ENCODE measurements around the gene EXOC6. TPM values are rescaled to one million over a fixed set of nuclear protein-coding genes. Genes with fewer than 3 reads are reported as not detected.

The EXOC6 gene
- total and polyA plus RNA-seq, 10 donors, result 7.0 to 40.0 (median 25.4) TPM

DNA sequence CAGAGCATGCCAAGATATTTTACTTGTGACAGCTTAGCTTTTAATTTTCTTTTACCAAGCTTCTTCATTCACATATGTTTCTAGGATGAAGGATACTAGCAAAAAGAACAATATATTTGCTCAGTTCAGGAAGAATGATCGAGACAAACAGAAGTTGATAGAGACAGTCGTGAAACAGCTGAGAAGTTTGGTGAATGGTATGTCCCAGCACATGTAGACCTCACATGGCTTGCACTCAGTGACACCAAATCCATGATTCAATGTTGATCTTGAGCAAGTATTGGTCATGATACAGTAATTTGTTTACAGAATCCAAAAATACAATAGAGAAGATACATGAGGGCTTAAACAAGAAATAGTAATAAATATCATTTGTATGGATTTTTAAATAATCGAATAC lies 209.8 kb downstream of the EXOC6 start:
- intact Hi-C loops (cut with DNase I; ENCODE audit: low total_unique reads), result no loop called here
- no peak for DNase-seq
- no peaks in the 10 kb centered on the region for H3K9me3 ChIP-seq
- 94 to 99% (median 96%) methylated on average over 3 of the region's 3 CpGs for WGBS, 5 donors
- H3K27ac ChIP-seq, result no peak overlapping the region
- peaks cover 13 to 36% (median 30%) of the 10 kb centered on the region in 6 donors for H3K4me1 ChIP-seq
- no peak overlapping the region for H3K4me3 ChIP-seq
- no peak for TF ChIP-seq POLR2AphosphoS5 (IDR thresholded peaks at IDR 0.05)
- TF ChIP-seq, protein P1, sequence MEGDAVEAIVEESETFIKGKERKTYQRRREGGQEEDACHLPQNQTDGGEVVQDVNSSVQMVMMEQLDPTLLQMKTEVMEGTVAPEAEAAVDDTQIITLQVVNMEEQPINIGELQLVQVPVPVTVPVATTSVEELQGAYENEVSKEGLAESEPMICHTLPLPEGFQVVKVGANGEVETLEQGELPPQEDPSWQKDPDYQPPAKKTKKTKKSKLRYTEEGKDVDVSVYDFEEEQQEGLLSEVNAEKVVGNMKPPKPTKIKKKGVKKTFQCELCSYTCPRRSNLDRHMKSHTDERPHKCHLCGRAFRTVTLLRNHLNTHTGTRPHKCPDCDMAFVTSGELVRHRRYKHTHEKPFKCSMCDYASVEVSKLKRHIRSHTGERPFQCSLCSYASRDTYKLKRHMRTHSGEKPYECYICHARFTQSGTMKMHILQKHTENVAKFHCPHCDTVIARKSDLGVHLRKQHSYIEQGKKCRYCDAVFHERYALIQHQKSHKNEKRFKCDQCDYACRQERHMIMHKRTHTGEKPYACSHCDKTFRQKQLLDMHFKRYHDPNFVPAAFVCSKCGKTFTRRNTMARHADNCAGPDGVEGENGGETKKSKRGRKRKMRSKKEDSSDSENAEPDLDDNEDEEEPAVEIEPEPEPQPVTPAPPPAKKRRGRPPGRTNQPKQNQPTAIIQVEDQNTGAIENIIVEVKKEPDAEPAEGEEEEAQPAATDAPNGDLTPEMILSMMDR (IDR thresholded peaks at IDR 0.05 in 8 of 11, conservative IDR thresholded peaks at IDR 0.05 in 3 of 11), result no peak
- TF ChIP-seq POLR2A (IDR thresholded peaks at IDR 0.05), result no peak
- H3K27me3 ChIP-seq (replicated peaks in 1 of 7), result peaks cover 0 to 38% (median 19%) of the 10 kb centered on the region in 7 donors
- H3K36me3 ChIP-seq, result peaks cover 0 to 45% (median 10%) of the 10 kb centered on the region in 6 donors

DNA sequence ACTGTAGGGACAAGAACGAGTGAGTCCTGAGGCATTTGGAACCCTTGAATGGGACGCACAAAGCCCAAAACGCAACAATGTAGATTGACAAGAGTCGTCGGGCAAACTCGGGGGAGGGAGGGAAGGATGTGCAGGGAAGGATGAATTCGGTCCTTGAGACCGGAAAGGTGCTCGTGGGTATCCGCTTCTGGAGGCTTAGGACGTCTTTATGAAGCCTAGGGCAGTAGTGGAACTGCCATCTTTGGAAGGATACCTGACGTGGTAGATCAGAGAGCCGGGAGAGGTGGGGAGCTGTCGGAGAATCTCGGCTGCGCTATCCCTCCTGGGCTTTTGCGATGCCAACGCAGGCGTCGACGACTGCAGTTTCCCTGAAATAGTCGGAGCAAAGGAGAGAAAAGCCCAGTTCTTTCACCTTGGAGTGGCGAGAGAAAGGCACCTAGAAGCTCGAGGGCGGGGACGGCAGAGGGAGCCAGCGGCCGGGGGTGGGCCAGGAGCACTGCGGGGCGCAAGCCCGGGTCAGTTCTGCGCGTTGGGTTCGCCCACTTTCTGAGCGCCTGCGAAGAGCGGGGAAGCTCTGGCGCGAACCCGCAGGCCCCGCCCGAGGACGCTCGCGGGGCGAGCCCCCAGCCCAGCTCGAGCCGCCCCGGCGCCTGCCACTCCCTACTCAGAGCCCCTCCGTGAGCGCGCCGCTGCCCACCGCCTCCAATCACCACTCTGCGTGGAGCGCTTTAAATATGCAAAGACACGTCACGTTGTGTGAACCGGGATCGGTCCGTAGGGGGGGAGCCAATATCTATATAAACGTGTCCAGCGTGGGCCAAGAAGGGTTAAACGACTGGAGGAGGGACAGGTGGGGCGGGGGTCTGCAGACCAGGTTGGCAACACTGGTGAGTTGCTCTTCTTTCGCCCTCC lies 211.9 kb downstream of the EXOC6 start, which contains the start of gene CYP26C1:
TSS of gene CYP26C1 (plus strand) at position 824 of the 912 bp plus-strand sequence. CDS start 466 bp downstream, outside the sequence.
- intact Hi-C loops (cut with DNase I; ENCODE audit: low total_unique reads), result no loop called here
- TF ChIP-seq, protein P1 (IDR thresholded peaks at IDR 0.05 in 8 of 11, conservative IDR thresholded peaks at IDR 0.05 in 3 of 11), result no peak
- TF ChIP-seq POLR2AphosphoS5 (IDR thresholded peaks at IDR 0.05), result peak in 1 of 3 donors; percentile 27
- WGBS, 5 donors, result 35 to 53% (median 48%) methylated on average over 48 to 67 of the region's 67 CpGs
- peaks cover 0 to 41% (median 10%) of the 10 kb centered on the region in 6 donors for H3K36me3 ChIP-seq
- no peak for DNase-seq
- peak within 1 kb of the TSS in 2 of 8 donors; percentile 32 to 65 for H3K4me3 ChIP-seq
- H3K4me1 ChIP-seq, result peaks cover 14 to 45% (median 33%) of the 10 kb centered on the region in 6 donors
- H3K9me3 ChIP-seq, result no peaks in the 10 kb centered on the region
- no peak within 1 kb of the TSS for H3K27ac ChIP-seq
- H3K27me3 ChIP-seq (replicated peaks in 1 of 7), result peaks cover 0 to 58% (median 37%) of the 10 kb centered on the region in 7 donors

DNA sequence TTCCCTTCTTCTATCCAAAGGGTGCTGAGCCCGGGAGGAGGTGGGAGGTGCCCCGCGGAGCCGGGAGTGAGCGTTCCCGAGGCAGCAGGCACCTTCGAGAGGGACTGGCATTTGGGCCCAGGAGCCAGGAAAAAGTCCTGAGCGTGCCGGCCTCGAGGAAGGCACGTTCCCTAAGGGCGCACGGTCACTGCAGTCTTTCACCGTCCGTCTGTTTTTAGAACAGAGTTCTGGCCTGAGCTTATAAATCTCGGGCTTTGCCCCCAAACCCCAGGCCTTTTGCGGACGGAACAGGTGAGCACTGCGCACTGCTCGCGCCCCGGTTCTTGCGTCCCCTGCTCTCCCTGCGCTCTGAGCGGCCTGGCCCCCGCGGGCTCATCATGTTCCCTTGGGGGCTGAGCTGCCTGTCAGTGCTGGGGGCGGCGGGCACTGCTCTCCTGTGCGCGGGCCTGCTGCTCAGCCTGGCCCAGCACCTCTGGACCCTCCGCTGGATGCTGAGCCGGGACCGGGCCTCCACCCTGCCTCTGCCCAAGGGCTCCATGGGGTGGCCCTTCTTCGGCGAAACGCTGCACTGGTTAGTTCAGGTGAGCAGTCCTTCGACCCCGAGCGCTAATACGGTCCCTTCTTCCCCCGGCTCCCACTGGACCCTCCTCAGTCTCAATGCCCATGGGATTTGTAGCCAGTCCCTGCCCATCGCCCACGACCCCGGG lies 212.7 kb downstream of the EXOC6 start:
- WGBS, 5 donors, result 31 to 49% (median 47%) methylated on average over 42 to 45 of the region's 45 CpGs
- TF ChIP-seq POLR2AphosphoS5 (IDR thresholded peaks at IDR 0.05), result peak in 1 of 3 donors; percentile 9
- TF ChIP-seq, protein P1 (IDR thresholded peaks at IDR 0.05 in 8 of 11, conservative IDR thresholded peaks at IDR 0.05 in 3 of 11), result no peak
- Histone ChIP-seq H3K9me3 (no peaks in the 10 kb centered on the region), H3K36me3 (peaks cover 0 to 41% (median 10%) of the 10 kb centered on the region in 6 donors), H3K4me3 (peak overlapping the region in 1 of 8 donors; percentile 65), H3K27me3 (replicated peaks in 1 of 7) (peaks cover 0 to 67% (median 45%) of the 10 kb centered on the region in 7 donors), H3K4me1 (peaks cover 14 to 53% (median 39%) of the 10 kb centered on the region in 6 donors), H3K27ac (no peak overlapping the region)
- intact Hi-C loops (cut with DNase I; ENCODE audit: low total_unique reads), result no loop called here
- no peak for DNase-seq
